CD14-positive monocyte (primary cell): ENCODE results near the gene BAHCC1. TPM values are rescaled to one million over a fixed set of nuclear protein-coding genes. Genes with fewer than 3 reads are reported as not detected.

Experiments
- DNase-seq, 3 donors: peaks; one replicate each; pipeline ENCODE4 v3.0.0-alpha.2; 2011 to 2022
- H2AFZ ChIP-seq: 2 replicates; pipeline ENCODE4 v1.6.0; 2012; ENCODE audit warnings: mild to moderate bottlenecking, low read depth, low read length, inconsistent platforms; ENCODE audit not compliant: insufficient read depth, poor library complexity, severe bottlenecking
- H3K27ac ChIP-seq, 2 donors: 1 replicate in 1 of 2; 2 replicates in 1 of 2; pipeline ENCODE4 v1.5.1; 2012 to 2013; ENCODE audit warnings: low read length in 2 of 2, control low read depth in 1 of 2, inconsistent platforms in 1 of 2, low read depth in 1 of 2, mild to moderate bottlenecking in 1 of 2
- H3K27me3 ChIP-seq, 2 donors: one replicate each; pipeline versions ENCODE4 v1.6.0 to v1.6.1; 2011 to 2013; ENCODE audit warnings: low read length in 2 of 2; ENCODE audit not compliant: control insufficient read depth in 2 of 2, insufficient read depth in 2 of 2
- H3K36me3 ChIP-seq, 2 donors: replicated peaks in 1 of 2; 1 replicate in 1 of 2; 2 replicates in 1 of 2; pipeline versions ENCODE4 v1.5.1 to v1.6.1; 2012 to 2013; ENCODE audit warnings: low read length in 2 of 2, control low read depth in 1 of 2, inconsistent platforms in 1 of 2, mild to moderate bottlenecking in 1 of 2; ENCODE audit not compliant: insufficient read depth in 2 of 2, control insufficient read depth in 1 of 2
- H3K4me1 ChIP-seq, 2 donors: 1 replicate in 1 of 2; 2 replicates in 1 of 2; pipeline versions ENCODE4 v1.5.1 to v1.6.1; 2012 to 2013; ENCODE audit warnings: low read length in 2 of 2, control low read depth in 1 of 2, inconsistent platforms in 1 of 2, mild to moderate bottlenecking in 1 of 2, moderate library complexity in 1 of 2; ENCODE audit not compliant: insufficient read depth in 2 of 2, control insufficient read depth in 1 of 2
- H3K4me2 ChIP-seq: replicated peaks from 2 replicates; pipeline ENCODE3; 2012; ENCODE audit warnings: low read length, moderate library complexity, mild to moderate bottlenecking; ENCODE audit not compliant: poor library complexity, severe bottlenecking; ENCODE audit errors: extremely low read depth
- H3K4me3 ChIP-seq, 3 experiments: fragments of 200-600 bp in 1 of 3; sonication (generic) in 1 of 3; replicated peaks in 1 of 3; 1 replicate in 2 of 3; 2 replicates in 1 of 3; pipeline ENCODE4 v1.5.1; 2011 to 2013; ENCODE audit warnings: low read length in 3 of 3, mild to moderate bottlenecking in 3 of 3, control low read depth in 2 of 3, low read depth in 2 of 3, inconsistent platforms in 1 of 3, moderate library complexity in 1 of 3
- H3K79me2 ChIP-seq: 2 replicates; pipeline ENCODE4 v1.6.0; 2012; ENCODE audit warnings: mild to moderate bottlenecking, control low read depth, inconsistent platforms, low read length, moderate library complexity; ENCODE audit not compliant: insufficient read depth
- H3K9ac ChIP-seq: 2 replicates; pipeline ENCODE4 v1.6.0; 2017; ENCODE audit warnings: low read length, mild to moderate bottlenecking; ENCODE audit not compliant: insufficient read depth, poor library complexity, severe bottlenecking
- H3K9me3 ChIP-seq, 2 donors: replicated peaks in 1 of 2; 1 replicate in 1 of 2; 2 replicates in 1 of 2; pipeline versions ENCODE4 v1.5.1 to v1.6.1; 2012 to 2013; ENCODE audit warnings: low read length in 2 of 2, control low read depth in 1 of 2; ENCODE audit not compliant: control insufficient read depth in 1 of 2, insufficient read depth in 1 of 2
- H4K20me1 ChIP-seq: 2 replicates; pipeline ENCODE4 v1.6.0; 2012; ENCODE audit warnings: mild to moderate bottlenecking, low read length, control low read depth, moderate library complexity; ENCODE audit not compliant: insufficient read depth
- H3K27ac Mint-ChIP-seq, 7 donors: one replicate each; pipeline ENCODE4 v1.8.0; 2020; ENCODE audit warnings: mild to moderate bottlenecking in 7 of 7, mixed read lengths in 7 of 7, moderate library complexity in 6 of 7, inconsistent platforms in 2 of 7
- H3K27me3 Mint-ChIP-seq, 3 donors: one replicate each; pipeline ENCODE4 v1.8.0; 2021 to 2022; ENCODE audit warnings: low read depth in 3 of 3, mild to moderate bottlenecking in 3 of 3, mixed read lengths in 3 of 3, moderate library complexity in 3 of 3, inconsistent platforms in 1 of 3
- H3K36me3 Mint-ChIP-seq, 2 donors: one replicate each; pipeline ENCODE4 v1.8.0; 2020; ENCODE audit warnings: mixed read lengths in 2 of 2, inconsistent platforms in 1 of 2, mild to moderate bottlenecking in 1 of 2
- H3K4me1 Mint-ChIP-seq: one replicate; pipeline ENCODE4 v1.8.0; 2020; ENCODE audit warnings: mild to moderate bottlenecking, mixed read lengths
- H3K4me3 Mint-ChIP-seq, 2 donors: one replicate each; pipeline ENCODE4 v1.8.0; 2020; ENCODE audit warnings: mild to moderate bottlenecking in 2 of 2, mixed read lengths in 2 of 2, moderate library complexity in 1 of 2
- H3K9me3 Mint-ChIP-seq, 7 donors: one replicate each; pipeline ENCODE4 v1.8.0; 2020 to 2022; ENCODE audit warnings: mixed read lengths in 7 of 7, mild to moderate bottlenecking in 6 of 7, moderate library complexity in 6 of 7, inconsistent platforms in 2 of 7
- CTCF ChIP-seq: fragments of 200-600 bp; IDR thresholded peaks from one replicate; pipeline ENCODE4 v1.8.0; 2022; ENCODE audit warnings: antibody characterized with exemption, mild to moderate bottlenecking
- WGBS: methylation state at CpG from one replicate; pipeline ENCODE4 v1.1.5; 2013; ENCODE audit warnings: missing lambda C conversion rate; ENCODE audit not compliant: insufficient coverage; 5-methylcytosine and 5-hydroxymethylcytosine counted together
- intact Hi-C, 2 donors: fragments of 100-400 bp; cut with micrococcal nuclease; formaldehyde crosslinking; loops; one replicate each; pipeline versions ENCODE4 v1.15.0 to v1.15.1; 2023
- polyA plus RNA-seq, 3 donors: library from polyadenylated mRNA; depleted of rRNA in 1 of 3; unstranded in 2 of 3; stranded (reverse) in 1 of 3; fragments of 300-500 nt in 2 of 3; fragments of >200 nt in 1 of 3; fragmentation: Illumina TruSeq in 2 of 3; gene quantifications; 1 replicate in 2 of 3; 2 replicates in 1 of 3; pipeline ENCODE4 v1.2.3, GENCODE V29; 2012 to 2021

BAHCC1 gene
- polyA plus RNA-seq, 3 donors = 0.11 to 8.8 (median 0.27) TPM

DNA sequence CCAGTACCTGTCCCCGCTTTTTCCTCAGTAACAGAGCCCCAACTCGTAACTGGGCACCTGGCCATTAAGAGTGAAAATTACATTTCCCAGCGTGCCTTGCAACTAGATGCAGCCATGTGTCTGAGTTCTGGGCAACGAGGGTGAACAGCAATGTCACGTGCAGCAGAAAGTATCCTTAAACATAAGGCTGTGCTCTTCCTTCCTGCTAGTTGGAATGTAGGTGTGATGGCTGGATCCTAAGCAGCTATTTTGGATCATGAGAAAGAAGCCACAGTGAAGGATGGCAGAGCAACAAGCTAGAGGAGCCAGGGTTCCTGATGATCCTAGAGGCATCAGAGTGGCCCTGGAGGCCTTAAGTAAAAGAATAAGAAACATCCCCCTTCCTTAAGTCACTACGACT is 81.4 kb downstream of the BAHCC1 start:
- Mint-ChIP-seq H3K36me3 (no peaks in the 10 kb centered on the region), H3K9me3 (peaks cover 3 to 11% (median 7%) of the 10 kb centered on the region in 7 donors), H3K27me3 (peaks cover 10 to 28% (median 16%) of the 10 kb centered on the region in 3 donors), H3K4me3 (no peak overlapping the region), H3K27ac (no peak overlapping the region), H3K4me1 (peaks cover 4% of the 10 kb centered on the region)
- Histone ChIP-seq H3K9ac (no peak overlapping the region), H3K9me3 (peaks cover 0 to 3% of the 10 kb centered on the region in 2 donors), H3K36me3 (no peaks in the 10 kb centered on the region), H3K4me3 (no peak overlapping the region), H3K4me2 (no peak overlapping the region), H4K20me1 (no peaks in the 10 kb centered on the region), H3K27ac (no peak overlapping the region), H3K27me3 (peaks cover 0 to 10% of the 10 kb centered on the region in 2 donors), H3K79me2 (no peaks in the 10 kb centered on the region), H2AFZ (no peak overlapping the region), H3K4me1 (peaks cover 5 to 10% of the 10 kb centered on the region in 2 donors)
- 96% methylated on average over 6 of the region's 6 CpGs for WGBS
- TF ChIP-seq CTCF = no peak
- DNase-seq = no peak
- intact Hi-C loops = no loop called here

- no peaks in the 10 kb centered on the region for H3K79me2 ChIP-seq
- 95% methylated on average over 4 of the region's 7 CpGs for WGBS
- no peaks in the 10 kb centered on the region for H4K20me1 ChIP-seq
- no peaks in the 10 kb centered on the region for H3K36me3 ChIP-seq
- no peak for TF ChIP-seq CTCF
- no peak overlapping the region for H3K4me2 ChIP-seq
- DNase-seq = no peak
- no peak overlapping the region for H3K4me3 ChIP-seq
- H3K4me1 Mint-ChIP-seq = peaks cover 8% of the 10 kb centered on the region
- H3K4me3 Mint-ChIP-seq = no peak overlapping the region
- no peaks in the 10 kb centered on the region for H3K9me3 ChIP-seq
- H3K27ac ChIP-seq = no peak overlapping the region
- H3K27ac Mint-ChIP-seq = no peak overlapping the region
- H2AFZ ChIP-seq = no peak overlapping the region
- peaks cover under 1 to 10% (median 4%) of the 10 kb centered on the region in 7 donors for H3K9me3 Mint-ChIP-seq
- peaks cover 0 to 15% of the 10 kb centered on the region in 2 donors for H3K27me3 ChIP-seq
- no peak overlapping the region for H3K9ac ChIP-seq
- intact Hi-C loops = no loop called here
- H3K27me3 Mint-ChIP-seq = peaks cover 14 to 32% (median 19%) of the 10 kb centered on the region in 3 donors
- no peaks in the 10 kb centered on the region for H3K36me3 Mint-ChIP-seq
- peaks cover 10 to 15% of the 10 kb centered on the region in 2 donors for H3K4me1 ChIP-seq
These were observed 81.9 kb downstream of the BAHCC1 start for GRCh38 chr17:81477173-81477572.
